ENCODE measurements around the gene LLGL2. TPM values are rescaled to one million over a fixed set of nuclear protein-coding genes. Genes with fewer than 3 reads are reported as not detected.

Gene LLGL2
- total RNA-seq, 2 experiments from 2014 or later, result 12.6 to 21.6 TPM

- no peaks in the 10 kb centered on the region for H3K4me1 ChIP-seq (ENCODE audit: insufficient read depth, low read length, poor library complexity, severe bottlenecking)
- TF ChIP-seq EZH2phosphoT487 (IDR thresholded peaks at IDR 0.05; ENCODE audit: borderline replicate concordance, low read depth, low read length) (no peak), CTCF (conservative IDR thresholded peaks at IDR 0.05; ENCODE audit: low read length) (peak; percentile 44)
- no peaks in the 10 kb centered on the region for H3K9me3 ChIP-seq (ENCODE audit: low read length)
- POLR2A ChIA-PET, result no interaction called here
- CTCF ChIA-PET (ENCODE audit: unreplicated experiment), result no interaction called here
- no peak overlapping the region for H2AFZ ChIP-seq (ENCODE audit: low read length)
- DNase-seq (ENCODE audit: low spot score), result no peak
- intact Hi-C loops (cut with micrococcal nuclease; ENCODE audit: unreplicated experiment), result no loop called here
- H3K27ac ChIP-seq (ENCODE audit: low read depth, low read length, poor library complexity, severe bottlenecking), result no peak overlapping the region
- H3K9me2 ChIP-seq (ENCODE audit: insufficient read depth, low read length), result no peaks in the 10 kb centered on the region
- H3K79me2 ChIP-seq (ENCODE audit: insufficient read depth, low read depth, low read length), result no peaks in the 10 kb centered on the region
- BruUV-seq (replicated peaks), result no TSS peak
- no peaks in the 10 kb centered on the region for H4K20me1 ChIP-seq (ENCODE audit: insufficient read depth, low read length)
- H3K4me3 ChIP-seq (ENCODE audit: low read depth, low read length, poor library complexity, severe bottlenecking), result no peak overlapping the region
- H3K36me3 ChIP-seq (ENCODE audit: insufficient read depth, low read length), result no peaks in the 10 kb centered on the region
- H3K4me2 ChIP-seq (ENCODE audit: low read length), result no peak overlapping the region
Measured at GRCh38 chr17:75614556-75615270, 89.2 kb downstream of the LLGL2 start.

DNA sequence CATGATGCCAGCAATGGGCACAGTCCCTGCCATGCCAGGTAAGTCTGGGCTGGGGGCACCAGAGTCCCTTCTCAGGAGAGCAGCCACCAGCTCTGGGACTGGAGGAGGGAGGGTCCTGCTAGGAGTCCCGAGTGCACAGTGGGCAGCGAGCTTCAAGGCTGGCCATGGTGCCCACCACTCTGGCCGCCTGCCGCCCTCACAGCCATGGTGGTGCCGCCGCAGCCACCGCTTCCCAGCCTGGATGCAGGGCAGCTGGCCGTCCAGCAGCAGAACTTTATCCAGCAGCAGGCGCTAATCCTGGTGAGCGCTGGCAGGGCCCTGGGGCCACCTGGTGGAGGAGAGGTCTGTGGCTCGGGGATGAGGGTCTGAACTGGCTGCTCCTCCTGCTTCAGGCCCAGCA, 89.8 kb downstream of the LLGL2 start:
- ChIA-PET POLR2A (no interaction called here), CTCF (ENCODE audit: unreplicated experiment) (no interaction called here)
- intact Hi-C loops (cut with micrococcal nuclease; ENCODE audit: unreplicated experiment), result no loop called here
- Histone ChIP-seq H3K36me3 (ENCODE audit: insufficient read depth, low read length) (no peaks in the 10 kb centered on the region), H3K4me1 (ENCODE audit: insufficient read depth, low read length, poor library complexity, severe bottlenecking) (no peaks in the 10 kb centered on the region), H3K9me3 (ENCODE audit: low read length) (no peaks in the 10 kb centered on the region), H3K4me3 (ENCODE audit: low read depth, low read length, poor library complexity, severe bottlenecking) (no peak overlapping the region), H4K20me1 (ENCODE audit: insufficient read depth, low read length) (no peaks in the 10 kb centered on the region), H3K9me2 (ENCODE audit: insufficient read depth, low read length) (no peaks in the 10 kb centered on the region), H3K4me2 (ENCODE audit: low read length) (no peak overlapping the region), H3K79me2 (ENCODE audit: insufficient read depth, low read depth, low read length) (no peaks in the 10 kb centered on the region), H2AFZ (ENCODE audit: low read length) (no peak overlapping the region), H3K27ac (ENCODE audit: low read depth, low read length, poor library complexity, severe bottlenecking) (no peak overlapping the region)
- no peak for TF ChIP-seq EZH2phosphoT487 (IDR thresholded peaks at IDR 0.05; ENCODE audit: borderline replicate concordance, low read depth, low read length)
- no peak; the same call in 1 of the 2 replicates for TF ChIP-seq CTCF (conservative IDR thresholded peaks at IDR 0.05; ENCODE audit: low read length)
- BruUV-seq (replicated peaks), result no TSS peak
- DNase-seq (ENCODE audit: low spot score), result no peak

DNA sequence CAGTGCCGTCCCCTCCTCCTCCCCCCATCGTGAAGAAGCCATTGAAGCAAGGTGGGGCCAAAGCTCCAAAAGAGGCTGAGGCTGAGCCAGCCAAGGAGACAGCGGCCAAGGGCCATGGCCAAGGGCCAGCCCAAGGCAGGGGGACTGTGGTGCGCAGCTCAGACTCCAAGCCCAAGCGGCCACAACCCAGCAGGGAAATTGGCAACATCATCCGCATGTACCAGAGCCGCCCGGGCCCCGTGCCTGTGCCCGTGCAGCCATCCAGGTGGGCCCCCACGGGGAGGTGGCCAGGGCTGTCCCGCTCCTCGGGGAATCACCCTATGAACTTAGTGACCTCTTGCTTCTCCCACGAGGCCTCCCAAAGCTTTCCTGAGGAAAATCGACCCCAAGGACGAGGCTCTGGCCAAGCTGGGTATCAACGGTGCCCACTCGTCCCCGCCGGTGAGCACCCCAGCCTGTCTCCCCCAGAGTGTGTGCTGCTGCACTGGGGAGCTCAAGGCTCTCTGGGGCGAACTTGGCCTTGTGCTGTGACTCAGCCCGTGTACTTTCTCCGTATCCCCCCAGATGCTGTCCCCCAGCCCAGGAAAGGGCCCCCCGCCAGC, 91.1 kb downstream of the LLGL2 start:
- Histone ChIP-seq H3K4me3 (ENCODE audit: low read depth, low read length, poor library complexity, severe bottlenecking) (no peak overlapping the region), H3K9me2 (ENCODE audit: insufficient read depth, low read length) (no peaks in the 10 kb centered on the region), H3K9me3 (ENCODE audit: low read length) (no peaks in the 10 kb centered on the region), H3K79me2 (ENCODE audit: insufficient read depth, low read depth, low read length) (no peaks in the 10 kb centered on the region), H4K20me1 (ENCODE audit: insufficient read depth, low read length) (no peaks in the 10 kb centered on the region), H3K27ac (ENCODE audit: low read depth, low read length, poor library complexity, severe bottlenecking) (no peak overlapping the region), H3K4me1 (ENCODE audit: insufficient read depth, low read length, poor library complexity, severe bottlenecking) (no peaks in the 10 kb centered on the region), H3K36me3 (ENCODE audit: insufficient read depth, low read length) (no peaks in the 10 kb centered on the region), H2AFZ (ENCODE audit: low read length) (no peak overlapping the region), H3K4me2 (ENCODE audit: low read length) (no peak overlapping the region)
- ChIA-PET POLR2A (interaction anchor here (0.7 to 1.0 kb wide), 2 partner anchors 42 to 163 kb away, joined by 3 to 4 read pairs; a partner anchor contains a TSS), CTCF (ENCODE audit: unreplicated experiment) (interaction anchor here (0.6 to 1.0 kb wide), 2 partner anchors 131 to 146 kb away, joined by 5 to 16 read pairs; no protein-coding TSS in a partner anchor)
- intact Hi-C loops (cut with micrococcal nuclease; ENCODE audit: unreplicated experiment), result no loop called here
- no TSS peak for BruUV-seq (replicated peaks)
- no peak for DNase-seq (ENCODE audit: low spot score)
- TF ChIP-seq EZH2phosphoT487 (IDR thresholded peaks at IDR 0.05; ENCODE audit: borderline replicate concordance, low read depth, low read length), result no peak
- TF ChIP-seq CTCF (conservative IDR thresholded peaks at IDR 0.05; ENCODE audit: low read length), result no peak
